IMR-90 (cell line): Measurements from ENCODE around the gene ATP8B4. TPM values are rescaled to one million over a fixed set of nuclear protein-coding genes. Genes with fewer than 3 reads are reported as not detected.

Experiments
- ATAC-seq: fragments of 200-7000 bp; cut with Tn5 transposase; 2 replicates; pipeline ENCODE4 v1.9.1; 2020; ENCODE audit warnings: low read depth, mild to moderate bottlenecking, moderate library complexity
- BruUV-seq: library from RNA; stranded (reverse); fragments of 400-500 nt; replicated peaks from 2 replicates; lab custom pipeline; 2021; lab: Mats Ljungman, UMichigan
- CTCF ChIA-PET: fragments of 300-600 bp; formaldehyde crosslinking; extraction: SDS; loops from one replicate; lab custom pipeline; 2021; ENCODE audit warnings: antibody characterized with exemption; lab: Yijun Ruan, JAX
- POLR2A ChIA-PET: fragments of 300-600 bp; sonication (Branson Sonifier 250); formaldehyde crosslinking; loops from one replicate; lab custom pipeline; 2022; ENCODE audit warnings: antibody characterized with exemption; ENCODE audit not compliant: unreplicated experiment; lab: Charles Lee
- DNase-seq: peaks from one replicate; pipeline ENCODE4 v3.0.0; 2013
- H2AFZ ChIP-seq: replicated peaks from 2 replicates; pipeline ENCODE3; 2013; ENCODE audit warnings: low read length, mild to moderate bottlenecking; ENCODE audit not compliant: poor library complexity
- H2AK5ac ChIP-seq: 2 replicates; pipeline ENCODE4 v1.6.1; 2013; ENCODE audit warnings: low read depth, low read length, inconsistent platforms
- H2AK9ac ChIP-seq: replicated peaks from 2 replicates; pipeline ENCODE3; 2013; ENCODE audit warnings: mild to moderate bottlenecking, low read depth, low read length, moderate library complexity; ENCODE audit not compliant: poor library complexity
- H2BK120ac ChIP-seq: 2 replicates; pipeline ENCODE4 v1.6.1; 2013; ENCODE audit warnings: low read depth, low read length, inconsistent platforms
- H2BK15ac ChIP-seq: 3 replicates; pipeline ENCODE4 v1.6.1; 2013; ENCODE audit warnings: low read depth, low read length, inconsistent platforms
- H2BK20ac ChIP-seq: 2 replicates; pipeline ENCODE4 v1.6.1; 2013; ENCODE audit warnings: low read depth, mild to moderate bottlenecking, inconsistent platforms, low read length, moderate library complexity
- H2BK5ac ChIP-seq: 2 replicates; pipeline ENCODE4 v1.6.1; 2013; ENCODE audit warnings: mild to moderate bottlenecking, low read depth, low read length, inconsistent platforms; ENCODE audit not compliant: poor library complexity, severe bottlenecking
- H3K14ac ChIP-seq: replicated peaks from 2 replicates; pipeline ENCODE4 v1.6.1; 2013; ENCODE audit warnings: low read depth, low read length, inconsistent platforms
- H3K18ac ChIP-seq: 2 replicates; pipeline ENCODE4 v1.6.1; 2013; ENCODE audit warnings: low read depth, low read length, control low read depth
- H3K23ac ChIP-seq: 2 replicates; pipeline ENCODE4 v1.6.1; 2013; ENCODE audit warnings: low read depth, low read length, inconsistent platforms
- H3K27ac ChIP-seq: 2 replicates; pipeline ENCODE4 v1.5.1; 2013; ENCODE audit warnings: mild to moderate bottlenecking, control low read depth, low read length; ENCODE audit not compliant: insufficient read depth
- H3K27me3 ChIP-seq: 2 replicates; pipeline ENCODE4 v1.6.1; 2013; ENCODE audit warnings: low read length; ENCODE audit not compliant: control insufficient read depth, insufficient read depth
- H3K36me3 ChIP-seq: 2 replicates; pipeline ENCODE4 v1.6.1; 2013; ENCODE audit warnings: low read length, mixed read lengths; ENCODE audit not compliant: control insufficient read depth, insufficient read depth
- H3K4ac ChIP-seq: 2 replicates; pipeline ENCODE4 v1.6.1; 2013; ENCODE audit warnings: low read depth, low read length, inconsistent platforms
- H3K4me1 ChIP-seq: 2 replicates; pipeline ENCODE4 v1.6.1; 2013; ENCODE audit warnings: low read length, mixed read lengths; ENCODE audit not compliant: control insufficient read depth, insufficient read depth
- H3K4me2 ChIP-seq: 2 replicates; pipeline ENCODE4 v1.6.1; 2013; ENCODE audit warnings: low read depth, mild to moderate bottlenecking, control low read depth, low read length, moderate library complexity
- H3K4me3 ChIP-seq: 2 replicates; pipeline ENCODE4 v1.5.1; 2013; ENCODE audit warnings: low read depth, mild to moderate bottlenecking, control low read depth, low read length, moderate library complexity; ENCODE audit not compliant: insufficient read depth
- H3K56ac ChIP-seq: 2 replicates; pipeline ENCODE4 v1.6.1; 2013; ENCODE audit warnings: low read length, inconsistent platforms; ENCODE audit not compliant: insufficient read depth; ENCODE audit errors: extremely low read depth
- H3K79me1 ChIP-seq, 2 experiments: 2 replicates each; pipeline ENCODE4 v1.6.1; 2013; ENCODE audit warnings: low read length in 2 of 2, inconsistent platforms in 1 of 2, low read depth in 1 of 2
- H3K9ac ChIP-seq: 2 replicates; pipeline ENCODE4 v1.6.1; 2013; ENCODE audit warnings: low read depth, low read length, control low read depth
- H3K9me1 ChIP-seq: 2 replicates; pipeline ENCODE4 v1.6.1; 2013; ENCODE audit warnings: low read length, inconsistent platforms; ENCODE audit not compliant: insufficient read depth
- H3K9me3 ChIP-seq: 2 replicates; pipeline ENCODE4 v1.6.1; 2013; ENCODE audit warnings: low read length; ENCODE audit not compliant: control insufficient read depth, insufficient read depth
- H4K20me1 ChIP-seq: 2 replicates; pipeline ENCODE4 v1.6.1; 2013; ENCODE audit warnings: low read length, inconsistent platforms; ENCODE audit not compliant: insufficient read depth
- H4K5ac ChIP-seq: 2 replicates; pipeline ENCODE4 v1.6.1; 2013; ENCODE audit warnings: mild to moderate bottlenecking, low read depth, low read length, control low read depth
- H4K8ac ChIP-seq, 2 experiments: 2 replicates each; pipeline ENCODE4 v1.6.1; 2013; ENCODE audit warnings: low read depth in 2 of 2, low read length in 2 of 2, control low read depth in 1 of 2, inconsistent platforms in 1 of 2
- H4K91ac ChIP-seq: 2 replicates; pipeline ENCODE4 v1.6.1; 2013; ENCODE audit warnings: low read depth, low read length, inconsistent platforms; ENCODE audit not compliant: insufficient read depth
- CEBPB ChIP-seq: IDR thresholded peaks from 2 replicates; pipeline ENCODE4 v1.6.1; 2012; ENCODE audit warnings: low read depth, low read length, improper control_type of control experiment
- NFE2L2 ChIP-seq: fragments of 150-350 bp; IDR thresholded peaks from 2 replicates; pipeline ENCODE4 v1.6.1; 2016; ENCODE audit warnings: low read depth, mild to moderate bottlenecking, low read length
- RAD21 ChIP-seq: IDR thresholded peaks from 2 replicates; pipeline ENCODE4 v1.6.1; 2012; ENCODE audit warnings: low read length, improper control_type of control experiment
- RFX5 ChIP-seq: IDR thresholded peaks from 2 replicates; pipeline ENCODE4 v1.8.0; 2012; ENCODE audit warnings: low read depth, mild to moderate bottlenecking, low read length, moderate library complexity
- WGBS, 2 experiments: methylation state at CpG; one replicate each; pipeline versions ENCODE4 v1.1.5 to v1.1.7; 2013; ENCODE audit warnings: missing lambda C conversion rate in 2 of 2; ENCODE audit not compliant: insufficient read length in 1 of 2; ENCODE audit errors: extremely low coverage in 2 of 2; 5-methylcytosine and 5-hydroxymethylcytosine counted together
- dilution Hi-C: fragments of 300-500 bp; cut with HindIII; formaldehyde crosslinking; loops from one replicate; pipeline ENCODE4 v1.14.3; 2018; ENCODE audit warnings: low sequenced_read_pairs; ENCODE audit not compliant: unreplicated experiment
- in situ Hi-C: fragments of 300-500 bp; cut with MboI; formaldehyde crosslinking; loops from 3 replicates; pipeline ENCODE4 v1.14.3; 2019; ENCODE audit warnings: low sequenced_read_pairs, inconsistent platforms, mixed read lengths
- intact Hi-C: fragments of 100-400 bp; cut with micrococcal nuclease; formaldehyde crosslinking; loops from 2 replicates; pipeline ENCODE4 v1.10.0; 2022
- polyA plus RNA-seq, 3 experiments: library from polyadenylated mRNA; depleted of rRNA; stranded (reverse); fragments of >200 nt; gene quantifications; 2 replicates each; pipeline ENCODE4 v1.2.3, GENCODE V29; 2012; ENCODE audit warnings: low replicate concordance in 1 of 3
- total RNA-seq: library from RNA; depleted of rRNA; stranded (reverse); fragments of >200 nt; gene quantifications from 2 replicates; pipeline ENCODE4 v1.2.3, GENCODE V29; 2012
- TF ChIP-seq, protein P1 (sequence below): fragments of 150-350 bp; IDR thresholded peaks from 2 replicates; pipeline ENCODE4 v1.6.1; 2017; ENCODE audit warnings: mild to moderate bottlenecking, antibody characterized with exemption, low read length, low read depth
- TF ChIP-seq, protein P2 (sequence below): fragments of 150-350 bp; IDR thresholded peaks from 2 replicates; pipeline ENCODE4 v1.6.1; 2016; ENCODE audit warnings: low read depth, mild to moderate bottlenecking, low read length, moderate library complexity, borderline replicate concordance

ATP8B4 gene
- total and polyA plus RNA-seq, 2 of the 4 experiments (the other 2 are of a cell fraction) = 0.12 to 0.54 TPM

DNA sequence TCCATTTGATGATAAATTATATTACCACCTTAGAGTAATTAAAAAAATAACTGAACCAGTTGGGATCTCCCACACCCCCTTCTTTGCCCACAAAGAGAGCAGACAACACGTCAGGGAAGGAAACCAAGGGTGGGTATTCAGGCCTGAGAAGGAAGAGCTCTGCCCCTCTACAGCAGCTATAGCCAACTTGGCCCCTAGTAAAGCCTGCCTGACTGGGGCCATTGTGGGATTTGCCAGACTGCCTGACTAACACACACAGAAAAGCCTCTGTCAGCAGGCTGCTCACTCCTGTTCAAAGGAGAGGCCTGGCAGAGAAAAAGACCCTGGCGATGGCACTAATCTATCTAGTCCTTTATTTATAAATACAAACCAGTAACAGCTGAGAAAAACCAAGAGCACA, 41.4 kb downstream of the ATP8B4 start:
- H4K5ac ChIP-seq = no peak overlapping the region
- no peaks in the 10 kb centered on the region for H3K79me1 ChIP-seq
- no peak overlapping the region for H2BK5ac ChIP-seq
- H3K9me1 ChIP-seq = no peaks in the 10 kb centered on the region
- WGBS, 2 experiments = no CpG with 5 or more reads among the region's 2 CpGs
- no peak overlapping the region for H3K9ac ChIP-seq
- H3K56ac ChIP-seq = no peak overlapping the region
- no peak overlapping the region for H2AFZ ChIP-seq
- H3K4ac ChIP-seq = no peak overlapping the region
- H4K20me1 ChIP-seq = no peaks in the 10 kb centered on the region
- no peak for TF ChIP-seq CEBPB
- no peak for TF ChIP-seq RAD21
- TF ChIP-seq RFX5 = no peak
- TF ChIP-seq NFE2L2 = no peak
- TF ChIP-seq, protein P1, sequence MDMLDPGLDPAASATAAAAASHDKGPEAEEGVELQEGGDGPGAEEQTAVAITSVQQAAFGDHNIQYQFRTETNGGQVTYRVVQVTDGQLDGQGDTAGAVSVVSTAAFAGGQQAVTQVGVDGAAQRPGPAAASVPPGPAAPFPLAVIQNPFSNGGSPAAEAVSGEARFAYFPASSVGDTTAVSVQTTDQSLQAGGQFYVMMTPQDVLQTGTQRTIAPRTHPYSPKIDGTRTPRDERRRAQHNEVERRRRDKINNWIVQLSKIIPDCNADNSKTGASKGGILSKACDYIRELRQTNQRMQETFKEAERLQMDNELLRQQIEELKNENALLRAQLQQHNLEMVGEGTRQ = no peak
- TF ChIP-seq, protein P2, sequence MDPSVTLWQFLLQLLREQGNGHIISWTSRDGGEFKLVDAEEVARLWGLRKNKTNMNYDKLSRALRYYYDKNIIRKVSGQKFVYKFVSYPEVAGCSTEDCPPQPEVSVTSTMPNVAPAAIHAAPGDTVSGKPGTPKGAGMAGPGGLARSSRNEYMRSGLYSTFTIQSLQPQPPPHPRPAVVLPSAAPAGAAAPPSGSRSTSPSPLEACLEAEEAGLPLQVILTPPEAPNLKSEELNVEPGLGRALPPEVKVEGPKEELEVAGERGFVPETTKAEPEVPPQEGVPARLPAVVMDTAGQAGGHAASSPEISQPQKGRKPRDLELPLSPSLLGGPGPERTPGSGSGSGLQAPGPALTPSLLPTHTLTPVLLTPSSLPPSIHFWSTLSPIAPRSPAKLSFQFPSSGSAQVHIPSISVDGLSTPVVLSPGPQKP = no peak
- no peak for ATAC-seq
- no peak overlapping the region for H3K14ac ChIP-seq
- H2AK5ac ChIP-seq = no peak overlapping the region
- no peak overlapping the region for H2AK9ac ChIP-seq
- intact Hi-C loops (no loop called here), dilution Hi-C loops (no loop called here), in situ Hi-C loops (no loop called here)
- no peak overlapping the region for H2BK20ac ChIP-seq
- H2BK15ac ChIP-seq = no peak overlapping the region
- no peaks in the 10 kb centered on the region; the same call in 1 of the 2 replicates for H3K27me3 ChIP-seq
- no peak overlapping the region for H2BK120ac ChIP-seq
- H3K36me3 ChIP-seq = no peaks in the 10 kb centered on the region
- H3K18ac ChIP-seq = no peak overlapping the region
- DNase-seq = no peak
- H4K91ac ChIP-seq = no peak overlapping the region
- H3K4me2 ChIP-seq = no peak overlapping the region
- BruUV-seq = no TSS peak
- ChIA-PET POLR2A (no interaction called here), CTCF (no interaction called here)
- H3K4me1 ChIP-seq = no peaks in the 10 kb centered on the region
- no peak overlapping the region for H4K8ac ChIP-seq
- no peak overlapping the region for H3K27ac ChIP-seq
- no peak overlapping the region for H3K4me3 ChIP-seq
- no peaks in the 10 kb centered on the region for H3K9me3 ChIP-seq
- no peak overlapping the region for H3K23ac ChIP-seq
